Activated CD4-positive, alpha-beta T cell treated with anti-CD3 and anti-CD28 coated beads, Interleukin-2, amount 50 U/mL, for 48 hours (primary cell): ENCODE measurements around the gene HS3ST2.
"Not testable (repeated sequence)": the region's sequence is repeated elsewhere in the genome, so short reads cannot be mapped to it uniquely, and the experiment has no call there.

Source experiments
- DNase-seq, 2 experiments: peaks; one replicate each; pipeline ENCODE4 v3.0.0-alpha.2; 2020

HS3ST2 gene

GRCh38 chr16:22885951-22886350 is 72.0 kb downstream of the HS3ST2 start:
- DNase-seq: no peak

- no peak for DNase-seq
These were observed 73.0 kb downstream of the HS3ST2 start for GRCh38 chr16:22886927-22887326.

GRCh38 chr16:22887445-22887844 is 73.5 kb downstream of the HS3ST2 start:
- DNase-seq: no peak

GRCh38 chr16:22888791-22889190 is 74.8 kb downstream of the HS3ST2 start:
- no peak for DNase-seq

GRCh38 chr16:22890976-22891375 is 77.0 kb downstream of the HS3ST2 start:
- DNase-seq: no peak

- DNase-seq: no peak
These were observed 83.2 kb downstream of the HS3ST2 start for GRCh38 chr16:22897184-22897583.

- DNase-seq: no peak
These were observed 84.2 kb downstream of the HS3ST2 start for GRCh38 chr16:22898131-22898530.

- DNase-seq: peak; percentile 55 to 61
These were observed 84.9 kb downstream of the HS3ST2 start for GRCh38 chr16:22898874-22899348.

GRCh38 chr16:22899567-22899966 is 85.6 kb downstream of the HS3ST2 start:
- DNase-seq: not testable (repeated sequence)

- DNase-seq: no peak
These were observed 86.9 kb downstream of the HS3ST2 start for GRCh38 chr16:22900863-22901262.

- DNase-seq: no peak
These were observed 87.6 kb downstream of the HS3ST2 start for GRCh38 chr16:22901563-22901962.

GRCh38 chr16:22903716-22904115 is 89.8 kb downstream of the HS3ST2 start:
- DNase-seq: no peak

GRCh38 chr16:22912654-22913053 is 98.7 kb downstream of the HS3ST2 start:
- no peak for DNase-seq

GRCh38 chr16:22915003-22915402 is 101.0 kb downstream of the HS3ST2 start:
- no peak for DNase-seq

GRCh38 chr16:22923491-22923890 is 109.5 kb downstream of the HS3ST2 start:
- DNase-seq: no peak

- DNase-seq: no peak
These were observed 110.5 kb downstream of the HS3ST2 start for GRCh38 chr16:22924492-22924891.

GRCh38 chr16:22926105-22926751 is 112.3 kb downstream of the HS3ST2 start:
- DNase-seq: no peak

- no peak for DNase-seq
These were observed 113.3 kb downstream of the HS3ST2 start for GRCh38 chr16:22927306-22927705.

- DNase-seq: no peak
These were observed 115.0 kb downstream of the HS3ST2 start for GRCh38 chr16:22928882-22929435.

GRCh38 chr16:22929461-22929860 is 115.5 kb downstream of the HS3ST2 start:
- no peak for DNase-seq

GRCh38 chr16:22932032-22932771 is 118.2 kb downstream of the HS3ST2 start:
- no peak for DNase-seq

- no peak for DNase-seq
These were observed 119.2 kb downstream of the HS3ST2 start for GRCh38 chr16:22933173-22933572.

GRCh38 chr16:22934786-22935185 is 120.8 kb downstream of the HS3ST2 start:
- no peak for DNase-seq

GRCh38 chr16:22937169-22937568 is 123.2 kb downstream of the HS3ST2 start:
- DNase-seq: no peak
